Thyroid gland (tissue), 4 donors: ENCODE data around the gene H6PD. TPM values are rescaled to one million over a fixed set of nuclear protein-coding genes. Genes with fewer than 3 reads are reported as not detected.

Source experiments
- DNase-seq, 2 donors: peaks; one replicate each; pipeline ENCODE4 v3.0.0-alpha.2; 2019
- H3K27ac ChIP-seq, 3 donors: fragments of 200-600 bp; sonication (generic); 1 replicate in 2 of 3; 2 replicates in 1 of 3; pipeline ENCODE4 v1.5.1; 2016 to 2019; ENCODE audit warnings: mild to moderate bottlenecking in 1 of 3, moderate library complexity in 1 of 3
- H3K27me3 ChIP-seq: fragments of 200-600 bp; sonication (generic); one replicate; pipeline ENCODE4 v1.5.1; 2019
- H3K36me3 ChIP-seq, 2 donors: fragments of 200-600 bp; sonication (generic); one replicate each; pipeline ENCODE4 v1.5.1; 2016 to 2019
- H3K4me1 ChIP-seq, 2 donors: fragments of 200-600 bp; sonication (generic); one replicate each; pipeline ENCODE4 v1.5.1; 2017 to 2019
- H3K4me3 ChIP-seq, 3 donors: fragments of 200-600 bp; sonication (generic); replicated peaks in 1 of 3; 1 replicate in 2 of 3; 2 replicates in 1 of 3; pipeline ENCODE4 v1.5.1; 2016; ENCODE audit warnings: mild to moderate bottlenecking in 1 of 3
- H3K9me3 ChIP-seq: fragments of 200-600 bp; sonication (generic); one replicate; pipeline ENCODE4 v1.5.1; 2017
- CTCF ChIP-seq, 6 experiments: fragments of 200-600 bp in 3 of 6; fragments of 450-650 bp in 3 of 6; sonication (generic) in 3 of 6; IDR thresholded peaks; one replicate each; pipeline ENCODE4 v1.5.1; 2016 to 2019; ENCODE audit warnings: antibody characterized with exemption in 6 of 6, mild to moderate bottlenecking in 2 of 6, inconsistent platforms in 1 of 6, moderate library complexity in 1 of 6
- POLR2A ChIP-seq, 2 donors: fragments of 450-650 bp; IDR thresholded peaks; one replicate each; pipeline ENCODE4 v1.6.1; 2017; ENCODE audit warnings: antibody characterized with exemption in 2 of 2, mild to moderate bottlenecking in 2 of 2, moderate library complexity in 1 of 2
- WGBS, 2 donors: methylation state at CpG; one replicate each; pipeline ENCODE4 v1.1.5; 2017; 5-methylcytosine and 5-hydroxymethylcytosine counted together
- intact Hi-C: fragments of 100-400 bp; cut with DNase I; formaldehyde crosslinking; loops from one replicate; pipeline ENCODE4 v1.15.1; 2023
- total RNA-seq, 4 donors: library from RNA; depleted of rRNA; stranded (reverse); fragments of >200 nt; gene quantifications; one replicate each; pipeline ENCODE4 v1.2.3, GENCODE V29; 2016

The H6PD gene
- total RNA-seq, 4 donors from 2014 or later = 36.3 to 64.2 (median 43.6) TPM

GRCh38 chr1:9284061-9284460 lies 49.5 kb downstream of the H6PD start:
- Histone ChIP-seq H3K9me3 (no peaks in the 10 kb centered on the region), H3K4me3 (no peak overlapping the region), H3K27ac (no peak overlapping the region), H3K27me3 (no peaks in the 10 kb centered on the region), H3K4me1 (peaks cover 8 to 31% of the 10 kb centered on the region in 2 donors), H3K36me3 (no peaks in the 10 kb centered on the region)
- no peak for DNase-seq
- 89 to 95% methylated on average over 2 of the region's 2 CpGs for WGBS, 2 donors
- intact Hi-C loops = loop anchor here (10.0 kb wide), 1 partner anchor 291 kb away; no protein-coding TSS in a partner anchor
- TF ChIP-seq CTCF (IDR thresholded peaks at IDR 0.05) (no peak), POLR2A (IDR thresholded peaks at IDR 0.05) (no peak)

GRCh38 chr1:9286556-9286955 lies 52.0 kb downstream of the H6PD start:
- Histone ChIP-seq H3K36me3 (no peaks in the 10 kb centered on the region), H3K4me1 (peaks cover 15 to 34% of the 10 kb centered on the region in 2 donors), H3K4me3 (no peak overlapping the region), H3K27me3 (no peaks in the 10 kb centered on the region), H3K27ac (no peak overlapping the region), H3K9me3 (no peaks in the 10 kb centered on the region)
- WGBS, 2 donors = 80 to 86% methylated on average over 6 of the region's 6 CpGs
- intact Hi-C loops = loop anchor here (5.0 to 10.0 kb wide), 2 partner anchors 206 to 288 kb away; no protein-coding TSS in a partner anchor
- no peak for DNase-seq
- TF ChIP-seq CTCF (IDR thresholded peaks at IDR 0.05) (no peak), POLR2A (IDR thresholded peaks at IDR 0.05) (no peak)

GRCh38 chr1:9289090-9289534 lies 54.5 kb downstream of the H6PD start:
- H3K36me3 ChIP-seq = no peaks in the 10 kb centered on the region
- no peak overlapping the region for H3K27ac ChIP-seq
- H3K4me3 ChIP-seq = no peak overlapping the region
- H3K27me3 ChIP-seq = no peaks in the 10 kb centered on the region
- 51 to 53% methylated on average over 6 of the region's 6 CpGs for whole genome bisulfite sequencing, 2 donors
- peak; percentile 63 to 80 for DNase-seq
- TF ChIP-seq CTCF (IDR thresholded peaks at IDR 0.05) (peak; percentile 79 to 97 (median 93)), POLR2A (IDR thresholded peaks at IDR 0.05) (no peak)
- intact Hi-C loops = loop anchor here (2.0 to 10.0 kb wide), 3 partner anchors 168 to 286 kb away; no protein-coding TSS in a partner anchor
- H3K9me3 ChIP-seq = no peaks in the 10 kb centered on the region
- peaks cover 14 to 24% of the 10 kb centered on the region in 2 donors for H3K4me1 ChIP-seq

GRCh38 chr1:9289711-9290485 lies 55.3 kb downstream of the H6PD start:
- Histone ChIP-seq H3K36me3 (no peaks in the 10 kb centered on the region), H3K4me1 (peaks cover 20 to 32% of the 10 kb centered on the region in 2 donors), H3K27me3 (no peaks in the 10 kb centered on the region), H3K27ac (peak overlapping the region; percentile 37 to 74 (median 55)), H3K4me3 (no peak overlapping the region), H3K9me3 (no peaks in the 10 kb centered on the region)
- peak; percentile 52 to 59 for DNase-seq
- WGBS, 2 donors = 49 to 55% methylated on average over 4 to 5 of the region's 5 CpGs
- intact Hi-C loops = loop anchor here (2.0 to 10.0 kb wide), 3 partner anchors 167 to 285 kb away; no protein-coding TSS in a partner anchor
- no peak for TF ChIP-seq CTCF (IDR thresholded peaks at IDR 0.05)
- TF ChIP-seq POLR2A (IDR thresholded peaks at IDR 0.05) = no peak

DNA sequence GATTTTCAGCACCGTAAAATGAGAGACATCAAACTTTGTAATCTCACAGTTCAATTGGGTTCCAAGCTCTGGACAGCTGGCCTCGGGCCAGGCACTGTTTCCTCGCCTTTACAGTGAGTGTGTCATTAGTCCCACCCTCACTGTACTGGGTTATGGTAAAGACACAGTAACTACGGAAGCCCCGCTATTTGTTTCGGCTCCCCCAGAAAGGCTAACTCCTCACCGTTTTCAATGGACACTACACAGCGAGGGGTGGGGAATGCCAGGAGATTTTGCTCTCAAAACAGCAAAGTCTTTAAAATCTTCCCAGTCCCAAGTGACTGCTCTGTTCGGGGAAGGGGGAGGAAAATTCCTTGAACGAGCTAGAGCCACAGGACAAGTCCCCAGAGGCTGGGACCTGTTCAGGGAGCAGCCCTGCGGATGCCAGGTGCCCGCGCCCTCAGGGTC lies 57.4 kb downstream of the H6PD start:
- H3K27me3 ChIP-seq = no peaks in the 10 kb centered on the region
- H3K4me1 ChIP-seq = peaks cover 30 to 45% of the 10 kb centered on the region in 2 donors
- peak; percentile 73 to 76 for DNase-seq
- intact Hi-C loops = no loop called here
- H3K27ac ChIP-seq = peak overlapping the region; percentile 94 to 97 (median 95)
- H3K9me3 ChIP-seq = no peaks in the 10 kb centered on the region
- H3K36me3 ChIP-seq = no peaks in the 10 kb centered on the region
- WGBS, 2 donors = 5 to 8% methylated on average over 10 of the region's 13 CpGs
- peak; percentile 11 to 36 for TF ChIP-seq POLR2A (IDR thresholded peaks at IDR 0.05)
- TF ChIP-seq CTCF (IDR thresholded peaks at IDR 0.05) = no peak
- H3K4me3 ChIP-seq = peak overlapping the region in 2 of 3 donors; percentile 44 to 86
